Neural cell (in vitro differentiated cells): ENCODE results near the gene SELL. TPM values are rescaled to one million over a fixed set of nuclear protein-coding genes. Genes with fewer than 3 reads are reported as not detected.
"Not testable (repeated sequence)": the region's sequence is repeated elsewhere in the genome, so short reads cannot be mapped to it uniquely, and the experiment has no call there.

Experiments used
- H2AFZ ChIP-seq: fragments of 200-600, 300-800 bp; sonication (generic), shearing (Covaris generic); 2 replicates; pipeline ENCODE4 v1.6.0; 2014; ENCODE audit warnings: low read depth, mild to moderate bottlenecking, antibody characterized with exemption, low read length, moderate library complexity
- H3F3A ChIP-seq: fragments of 200-600 bp; shearing (Covaris generic); 2 replicates; pipeline ENCODE4 v1.6.1; 2016; ENCODE audit warnings: mild to moderate bottlenecking, moderate library complexity, mixed read lengths, antibody characterized with exemption, low read length; ENCODE audit not compliant: insufficient read depth, poor library complexity, severe bottlenecking
- H3K27ac ChIP-seq: fragments of 200-600, 300-800 bp; sonication (generic), shearing (Covaris generic); 2 replicates; pipeline ENCODE4 v1.5.1; 2014; ENCODE audit warnings: mild to moderate bottlenecking, low read length, moderate library complexity
- H3K27me3 ChIP-seq: fragments of 300-800, 200-600 bp; sonication (generic), shearing (Covaris generic); 2 replicates; pipeline ENCODE4 v1.6.0; 2014; ENCODE audit warnings: mild to moderate bottlenecking, low read depth, low read length, moderate library complexity; ENCODE audit not compliant: insufficient read depth
- H3K36me3 ChIP-seq: fragments of 300-800, 200-600 bp; sonication (generic), shearing (Covaris generic); 2 replicates; pipeline ENCODE4 v1.5.1; 2014; ENCODE audit warnings: mild to moderate bottlenecking, antibody characterized with exemption, low read length, moderate library complexity; ENCODE audit not compliant: insufficient read depth
- H3K4me2 ChIP-seq: fragments of 300-800, 200-600 bp; sonication (generic), shearing (Covaris generic); 2 replicates; pipeline ENCODE4 v1.6.0; 2014; ENCODE audit warnings: mild to moderate bottlenecking, low read length
- H3K4me3 ChIP-seq: fragments of 300-800, 200-600 bp; sonication (generic), shearing (Covaris generic); 2 replicates; pipeline ENCODE4 v1.5.1; 2014; ENCODE audit warnings: mild to moderate bottlenecking, low read length, moderate library complexity
- H3K79me2 ChIP-seq: fragments of 200-600 bp; shearing (Covaris generic); replicated peaks from 2 replicates; pipeline ENCODE4 v1.6.0; 2014; ENCODE audit warnings: mild to moderate bottlenecking, low read length, moderate library complexity; ENCODE audit not compliant: insufficient read depth
- H3K9ac ChIP-seq: fragments of 300-800, 200-600 bp; sonication (generic), shearing (Covaris generic); 2 replicates; pipeline ENCODE4 v1.6.1; 2016; ENCODE audit warnings: mild to moderate bottlenecking, low read length, mixed read lengths
- H3K9me2 ChIP-seq: fragments of 200-600 bp; shearing (Covaris generic); 2 replicates; pipeline ENCODE4 v1.6.1; 2016; ENCODE audit warnings: mild to moderate bottlenecking, low read length, mixed read lengths; ENCODE audit not compliant: insufficient read depth
- H3K9me3 ChIP-seq: fragments of 200-600, 300-800 bp; sonication (generic), shearing (Covaris generic); 2 replicates; pipeline ENCODE4 v1.6.1; 2016; ENCODE audit warnings: mild to moderate bottlenecking, mixed run types, low read length, moderate library complexity, mixed read lengths
- H4K20me1 ChIP-seq: fragments of 200-600 bp; shearing (Covaris generic); 2 replicates; pipeline ENCODE4 v1.6.1; 2016; ENCODE audit warnings: mild to moderate bottlenecking, mixed run types; ENCODE audit not compliant: insufficient read depth
- EP300 ChIP-seq: fragments of 450-650 bp; conservative IDR thresholded peaks from 2 replicates; pipeline ENCODE4 v1.6.1; 2014; ENCODE audit warnings: antibody characterized with exemption, mild to moderate bottlenecking, moderate library complexity; ENCODE audit not compliant: poor library complexity, severe bottlenecking
- EZH2 ChIP-seq: fragments of 200-600, 300-800 bp; shearing (Covaris generic), sonication (generic); IDR thresholded peaks from 2 replicates; pipeline ENCODE4 v1.6.1; 2014; ENCODE audit warnings: antibody characterized with exemption, low read length, borderline replicate concordance, mild to moderate bottlenecking; ENCODE audit not compliant: insufficient read depth, poor library complexity, severe bottlenecking
- MXI1 ChIP-seq: fragments of 450-650 bp; conservative IDR thresholded peaks from 2 replicates; pipeline ENCODE4 v1.6.1; 2014; ENCODE audit warnings: antibody characterized with exemption, mild to moderate bottlenecking; ENCODE audit not compliant: poor library complexity, severe bottlenecking
- POLR2AphosphoS5 ChIP-seq: IDR thresholded peaks from 2 replicates; pipeline ENCODE4 v1.6.1; 2012
- RAD21 ChIP-seq: fragments of 450-650 bp; conservative IDR thresholded peaks from 2 replicates; pipeline ENCODE4 v1.6.1; 2014; ENCODE audit warnings: antibody characterized with exemption, mild to moderate bottlenecking, moderate library complexity
- SMC3 ChIP-seq: fragments of 450-650 bp; conservative IDR thresholded peaks from 2 replicates; pipeline ENCODE4 v1.6.1; 2014; ENCODE audit warnings: antibody characterized with exemption, mild to moderate bottlenecking, moderate library complexity; ENCODE audit not compliant: poor library complexity
- TAF1 ChIP-seq: IDR thresholded peaks from 2 replicates; pipeline ENCODE4 v1.6.1; 2012; ENCODE audit warnings: low read depth
- polyA plus RNA-seq: library from polyadenylated mRNA; depleted of rRNA; stranded (reverse); fragments of >200 nt; gene quantifications from 2 replicates; pipeline ENCODE4 v1.2.3, GENCODE V29; 2014
- TF ChIP-seq, protein P1 (sequence below): IDR thresholded peaks from 2 replicates; pipeline ENCODE4 v1.6.1; 2012; ENCODE audit warnings: borderline replicate concordance
- TF ChIP-seq, protein P2 (sequence below): fragments of 450-650 bp; IDR thresholded peaks from 2 replicates; pipeline ENCODE4 v1.5.1; 2014; ENCODE audit warnings: antibody characterized with exemption, mild to moderate bottlenecking, moderate library complexity; ENCODE audit not compliant: poor library complexity, severe bottlenecking

The SELL gene
- polyA plus RNA-seq, 1 donor from 2014 or later: not detected

- Histone ChIP-seq H3K9ac (no peak overlapping the region), H3K79me2 (no peaks in the 10 kb centered on the region), H3K36me3 (no peaks in the 10 kb centered on the region), H3K9me2 (no peaks in the 10 kb centered on the region), H3F3A (no peaks in the 10 kb centered on the region), H3K9me3 (no peaks in the 10 kb centered on the region), H3K4me3 (no peak overlapping the region), H2AFZ (no peak overlapping the region), H3K27me3 (no peaks in the 10 kb centered on the region), H3K4me2 (no peak overlapping the region), H3K27ac (no peak overlapping the region), H4K20me1 (no peaks in the 10 kb centered on the region)
- TF ChIP-seq EZH2 (no peak), MXI1 (no peak), EP300 (no peak), POLR2AphosphoS5 (no peak), SMC3 (no peak), TAF1 (no peak), RAD21 (no peak)
- TF ChIP-seq, protein P1, sequence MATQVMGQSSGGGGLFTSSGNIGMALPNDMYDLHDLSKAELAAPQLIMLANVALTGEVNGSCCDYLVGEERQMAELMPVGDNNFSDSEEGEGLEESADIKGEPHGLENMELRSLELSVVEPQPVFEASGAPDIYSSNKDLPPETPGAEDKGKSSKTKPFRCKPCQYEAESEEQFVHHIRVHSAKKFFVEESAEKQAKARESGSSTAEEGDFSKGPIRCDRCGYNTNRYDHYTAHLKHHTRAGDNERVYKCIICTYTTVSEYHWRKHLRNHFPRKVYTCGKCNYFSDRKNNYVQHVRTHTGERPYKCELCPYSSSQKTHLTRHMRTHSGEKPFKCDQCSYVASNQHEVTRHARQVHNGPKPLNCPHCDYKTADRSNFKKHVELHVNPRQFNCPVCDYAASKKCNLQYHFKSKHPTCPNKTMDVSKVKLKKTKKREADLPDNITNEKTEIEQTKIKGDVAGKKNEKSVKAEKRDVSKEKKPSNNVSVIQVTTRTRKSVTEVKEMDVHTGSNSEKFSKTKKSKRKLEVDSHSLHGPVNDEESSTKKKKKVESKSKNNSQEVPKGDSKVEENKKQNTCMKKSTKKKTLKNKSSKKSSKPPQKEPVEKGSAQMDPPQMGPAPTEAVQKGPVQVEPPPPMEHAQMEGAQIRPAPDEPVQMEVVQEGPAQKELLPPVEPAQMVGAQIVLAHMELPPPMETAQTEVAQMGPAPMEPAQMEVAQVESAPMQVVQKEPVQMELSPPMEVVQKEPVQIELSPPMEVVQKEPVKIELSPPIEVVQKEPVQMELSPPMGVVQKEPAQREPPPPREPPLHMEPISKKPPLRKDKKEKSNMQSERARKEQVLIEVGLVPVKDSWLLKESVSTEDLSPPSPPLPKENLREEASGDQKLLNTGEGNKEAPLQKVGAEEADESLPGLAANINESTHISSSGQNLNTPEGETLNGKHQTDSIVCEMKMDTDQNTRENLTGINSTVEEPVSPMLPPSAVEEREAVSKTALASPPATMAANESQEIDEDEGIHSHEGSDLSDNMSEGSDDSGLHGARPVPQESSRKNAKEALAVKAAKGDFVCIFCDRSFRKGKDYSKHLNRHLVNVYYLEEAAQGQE: no peak
- TF ChIP-seq, protein P2, sequence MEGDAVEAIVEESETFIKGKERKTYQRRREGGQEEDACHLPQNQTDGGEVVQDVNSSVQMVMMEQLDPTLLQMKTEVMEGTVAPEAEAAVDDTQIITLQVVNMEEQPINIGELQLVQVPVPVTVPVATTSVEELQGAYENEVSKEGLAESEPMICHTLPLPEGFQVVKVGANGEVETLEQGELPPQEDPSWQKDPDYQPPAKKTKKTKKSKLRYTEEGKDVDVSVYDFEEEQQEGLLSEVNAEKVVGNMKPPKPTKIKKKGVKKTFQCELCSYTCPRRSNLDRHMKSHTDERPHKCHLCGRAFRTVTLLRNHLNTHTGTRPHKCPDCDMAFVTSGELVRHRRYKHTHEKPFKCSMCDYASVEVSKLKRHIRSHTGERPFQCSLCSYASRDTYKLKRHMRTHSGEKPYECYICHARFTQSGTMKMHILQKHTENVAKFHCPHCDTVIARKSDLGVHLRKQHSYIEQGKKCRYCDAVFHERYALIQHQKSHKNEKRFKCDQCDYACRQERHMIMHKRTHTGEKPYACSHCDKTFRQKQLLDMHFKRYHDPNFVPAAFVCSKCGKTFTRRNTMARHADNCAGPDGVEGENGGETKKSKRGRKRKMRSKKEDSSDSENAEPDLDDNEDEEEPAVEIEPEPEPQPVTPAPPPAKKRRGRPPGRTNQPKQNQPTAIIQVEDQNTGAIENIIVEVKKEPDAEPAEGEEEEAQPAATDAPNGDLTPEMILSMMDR: no peak
Observed at GRCh38 chr1:169689395-169689794, 22.0 kb downstream of the SELL start.

GRCh38 chr1:169688377-169688776 is 23.0 kb downstream of the SELL start:
- H3K4me3 ChIP-seq, H3K4me2 ChIP-seq, H3K36me3 ChIP-seq, H3K27ac ChIP-seq, H3K9ac ChIP-seq, H4K20me1 ChIP-seq, H3K79me2 ChIP-seq, H2AFZ ChIP-seq, H3K27me3 ChIP-seq, H3K9me2 ChIP-seq, H3K9me3 ChIP-seq, H3F3A ChIP-seq: not testable (repeated sequence)

- H3K9me2 ChIP-seq: no peaks in the 10 kb centered on the region
- H3K36me3 ChIP-seq: no peaks in the 10 kb centered on the region
- H3K4me3 ChIP-seq: no peak overlapping the region
- no peaks in the 10 kb centered on the region for H3K9me3 ChIP-seq
- no peak overlapping the region for H3K4me2 ChIP-seq
- no peak overlapping the region for H3K9ac ChIP-seq
- no peak overlapping the region for H2AFZ ChIP-seq
- no peak for TF ChIP-seq RAD21
- no peak for TF ChIP-seq MXI1
- TF ChIP-seq, protein P1: no peak
- TF ChIP-seq EZH2: no peak
- TF ChIP-seq, protein P2: no peak
- TF ChIP-seq TAF1: no peak
- no peak for TF ChIP-seq SMC3
- no peak for TF ChIP-seq POLR2AphosphoS5
- TF ChIP-seq EP300: no peak
- no peaks in the 10 kb centered on the region for H3K27me3 ChIP-seq
- H3K79me2 ChIP-seq: no peaks in the 10 kb centered on the region
- H4K20me1 ChIP-seq: no peaks in the 10 kb centered on the region
- H3K27ac ChIP-seq: no peak overlapping the region
- H3F3A ChIP-seq: no peaks in the 10 kb centered on the region
Observed at GRCh38 chr1:169683661-169684060, 27.8 kb downstream of the SELL start.
